Subcutaneous abdominal adipose tissue (tissue), 5 donors: ENCODE data around the gene TNFSF10.
"Not testable (repeated sequence)": the region's sequence is repeated elsewhere in the genome, so short reads cannot be mapped to it uniquely, and the experiment has no call there.

Source experiments
- H3K27ac ChIP-seq: one replicate; pipeline ENCODE4 v1.7.0; 2013; ENCODE audit warnings: low read depth, mild to moderate bottlenecking, inconsistent platforms, low read length, moderate library complexity
- H3K27me3 ChIP-seq, 5 donors: one replicate each; pipeline ENCODE4 v1.7.0; 2013; ENCODE audit warnings: low read length in 5 of 5, inconsistent platforms in 1 of 5; ENCODE audit not compliant: control insufficient read depth in 5 of 5, insufficient read depth in 4 of 5
- H3K36me3 ChIP-seq, 5 donors: one replicate each; pipeline ENCODE4 v1.7.0; 2013; ENCODE audit warnings: low read length in 5 of 5; ENCODE audit not compliant: control insufficient read depth in 5 of 5, insufficient read depth in 5 of 5
- H3K4me1 ChIP-seq, 5 donors: one replicate each; pipeline ENCODE4 v1.7.0; 2013; ENCODE audit warnings: low read length in 5 of 5, mild to moderate bottlenecking in 3 of 5, moderate library complexity in 1 of 5; ENCODE audit not compliant: control insufficient read depth in 5 of 5, insufficient read depth in 5 of 5
- H3K4me3 ChIP-seq, 5 donors: one replicate each; pipeline ENCODE4 v1.7.0; 2013; ENCODE audit warnings: low read length in 5 of 5, low read depth in 1 of 5
- H3K9ac ChIP-seq, 5 donors: one replicate each; pipeline ENCODE4 v1.7.0; 2013; ENCODE audit warnings: low read length in 5 of 5, mild to moderate bottlenecking in 4 of 5, moderate library complexity in 3 of 5
- H3K9me3 ChIP-seq, 5 donors: one replicate each; pipeline ENCODE4 v1.7.0; 2013; ENCODE audit warnings: low read length in 5 of 5; ENCODE audit not compliant: control insufficient read depth in 5 of 5
- donor health status: healthy.
- donor health status: healthy.
- donor health status: healthy.
- donor health status: healthy.
- donor health status: healthy.

Gene TNFSF10

GRCh38 chr3:172536505-172536904 is 13.3 kb upstream of the TNFSF10 start:
- no peak overlapping the region for H3K9ac ChIP-seq
- peaks cover 0 to 9% (median 1%) of the 10 kb centered on the region in 5 donors for H3K4me1 ChIP-seq
- H3K27me3 ChIP-seq = no peaks in the 10 kb centered on the region
- H3K27ac ChIP-seq = no peak overlapping the region
- H3K9me3 ChIP-seq = no peaks in the 10 kb centered on the region
- no peaks in the 10 kb centered on the region for H3K36me3 ChIP-seq
- no peak overlapping the region for H3K4me3 ChIP-seq

DNA sequence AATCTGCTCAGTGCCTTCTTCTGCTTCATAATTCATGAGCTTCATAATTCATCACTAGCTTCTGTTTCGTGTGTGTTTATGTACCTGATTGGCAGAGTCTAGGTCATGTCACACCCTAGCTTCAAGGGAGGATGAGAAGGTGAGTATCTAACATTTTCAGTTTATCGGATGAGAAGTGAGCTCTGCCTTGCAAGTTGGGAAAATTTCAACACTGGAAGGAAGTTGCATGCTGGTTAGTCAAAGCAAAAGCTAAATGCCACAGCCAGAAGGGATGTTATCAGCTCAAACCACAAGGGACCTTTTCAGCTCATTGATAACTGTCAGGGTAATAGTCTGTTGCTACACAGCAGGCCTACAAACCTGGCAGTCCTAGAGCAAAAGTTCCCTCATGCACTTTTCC is 7.3 kb upstream of the TNFSF10 start:
- H3K4me1 ChIP-seq = peaks cover 0 to 7% (median 3%) of the 10 kb centered on the region in 5 donors
- H3K27ac ChIP-seq = no peak overlapping the region
- no peaks in the 10 kb centered on the region for H3K9me3 ChIP-seq
- H3K9ac ChIP-seq = no peak overlapping the region
- H3K4me3 ChIP-seq = no peak overlapping the region
- no peaks in the 10 kb centered on the region for H3K27me3 ChIP-seq
- no peaks in the 10 kb centered on the region for H3K36me3 ChIP-seq

- no peak overlapping the region for H3K27ac ChIP-seq
- H3K9me3 ChIP-seq = no peaks in the 10 kb centered on the region
- no peak overlapping the region for H3K4me3 ChIP-seq
- H3K36me3 ChIP-seq = no peaks in the 10 kb centered on the region
- H3K4me1 ChIP-seq = peaks cover 0 to 7% (median 3%) of the 10 kb centered on the region in 5 donors
- H3K27me3 ChIP-seq = no peaks in the 10 kb centered on the region
- no peak overlapping the region for H3K9ac ChIP-seq
Observed at GRCh38 chr3:172530101-172530561, 6.9 kb upstream of the TNFSF10 start.

- Histone ChIP-seq H3K27ac (no peak overlapping the region), H3K4me3 (no peak overlapping the region), H3K9ac (no peak overlapping the region), H3K9me3 (no peaks in the 10 kb centered on the region), H3K27me3 (no peaks in the 10 kb centered on the region), H3K4me1 (peaks cover 0 to 12% (median 8%) of the 10 kb centered on the region in 5 donors), H3K36me3 (no peaks in the 10 kb centered on the region)
Observed at GRCh38 chr3:172528677-172529076, 5.4 kb upstream of the TNFSF10 start.

- Histone ChIP-seq H3K36me3 (no peaks in the 10 kb centered on the region), H3K27me3 (no peaks in the 10 kb centered on the region), H3K4me3 (no peak overlapping the region), H3K4me1 (peaks cover 0 to 16% (median 13%) of the 10 kb centered on the region in 5 donors), H3K9me3 (no peaks in the 10 kb centered on the region), H3K9ac (no peak overlapping the region), H3K27ac (no peak overlapping the region)
Observed at GRCh38 chr3:172527306-172527705, 4.1 kb upstream of the TNFSF10 start.

- Histone ChIP-seq H3K27ac (no peak overlapping the region), H3K9ac (no peak overlapping the region)
Observed at GRCh38 chr3:172525116-172525613, 1.9 kb upstream of the TNFSF10 start.

GRCh38 chr3:172524611-172525010 is 1.4 kb upstream of the TNFSF10 start:
- Histone ChIP-seq H3K4me1 (peaks cover 0 to 27% (median 20%) of the 10 kb centered on the region in 5 donors), H3K27ac (no peak overlapping the region), H3K27me3 (no peaks in the 10 kb centered on the region), H3K9ac (no peak overlapping the region), H3K9me3 (no peaks in the 10 kb centered on the region), H3K36me3 (no peaks in the 10 kb centered on the region), H3K4me3 (no peak overlapping the region)

More at GRCh38 chr3:172525116-172525613, 1.9 kb upstream of the TNFSF10 start:
- Histone ChIP-seq H3K9me3 (no peaks in the 10 kb centered on the region), H3K4me1 (peaks cover 0 to 22% (median 15%) of the 10 kb centered on the region in 5 donors), H3K27me3 (no peaks in the 10 kb centered on the region), H3K36me3 (no peaks in the 10 kb centered on the region), H3K4me3 (no peak overlapping the region)

GRCh38 chr3:172521837-172522726 is 1.1 kb downstream of the TNFSF10 start:
- Histone ChIP-seq H3K9ac (peak overlapping the region; percentile 62 to 94 (median 72)), H3K4me3 (peak overlapping the region; percentile 87 to 99 (median 96)), H3K4me1 (peaks cover 6 to 51% (median 42%) of the 10 kb centered on the region in 5 donors), H3K27ac (peak overlapping the region; percentile 84)
- not testable (repeated sequence) for H3K27me3 ChIP-seq, H3K36me3 ChIP-seq, H3K9me3 ChIP-seq

- Histone ChIP-seq H3K9me3 (no peaks in the 10 kb centered on the region), H3K27me3 (no peaks in the 10 kb centered on the region), H3K4me1 (peaks cover 12 to 65% (median 54%) of the 10 kb centered on the region in 5 donors), H3K27ac (peak overlapping the region; percentile 42), H3K4me3 (peak overlapping the region; percentile 58 to 99 (median 65)), H3K36me3 (peaks cover 0 to 4% (median 0%) of the 10 kb centered on the region in 5 donors), H3K9ac (peak overlapping the region in 4 of 5 donors; percentile 20 to 64 (median 58))
Observed at GRCh38 chr3:172520301-172520831, 2.9 kb downstream of the TNFSF10 start.

GRCh38 chr3:172519740-172520139 is 3.5 kb downstream of the TNFSF10 start:
- Histone ChIP-seq H3K9me3 (no peaks in the 10 kb centered on the region), H3K27ac (peak overlapping the region; percentile 55), H3K27me3 (no peaks in the 10 kb centered on the region), H3K4me3 (peak overlapping the region; percentile 51 to 99 (median 65)), H3K36me3 (peaks cover 0 to 6% (median 0%) of the 10 kb centered on the region in 5 donors), H3K4me1 (peaks cover 12 to 71% (median 60%) of the 10 kb centered on the region in 5 donors), H3K9ac (peak overlapping the region in 2 of 5 donors; percentile 20 to 64)
